ENCODE measurements around the gene ANGPTL2. TPM values are rescaled to one million over a fixed set of nuclear protein-coding genes. Genes with fewer than 3 reads are reported as not detected.
"Not testable (repeated sequence)": the region's sequence is repeated elsewhere in the genome, so short reads cannot be mapped to it uniquely, and the experiment has no call there.

ANGPTL2 gene
- total RNA-seq, 1 donor from 2014 or later = not detected

DNA sequence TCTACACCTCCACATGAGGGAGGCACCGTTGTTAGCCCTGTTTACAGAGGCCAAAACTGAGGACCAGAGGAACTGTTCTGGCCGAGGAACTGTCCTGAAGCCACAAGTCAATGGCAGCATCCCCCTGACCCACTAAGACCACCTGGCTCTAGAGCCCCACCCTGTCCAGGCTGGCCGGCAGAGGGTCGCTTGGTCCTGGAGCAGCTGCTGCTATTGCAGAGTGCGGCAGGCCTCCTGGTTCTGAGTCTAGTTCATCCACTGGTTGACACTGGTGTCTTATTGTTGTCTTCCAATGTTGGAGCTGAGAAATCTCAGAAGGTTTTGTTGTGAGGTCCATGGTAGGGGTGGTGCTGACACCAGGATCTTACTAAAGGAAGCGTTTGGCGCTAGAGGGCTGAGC lies 26.6 kb upstream of the ANGPTL2 start:
- intact Hi-C loops (cut with micrococcal nuclease) = no loop called here
- H3K4me3 Mint-ChIP-seq (ENCODE audit: low read depth) = no peak overlapping the region
- no peak overlapping the region for H3K27ac Mint-ChIP-seq
- H3K27me3 Mint-ChIP-seq (ENCODE audit: low read depth) = peaks cover 35% of the 10 kb centered on the region
- H3K36me3 Mint-ChIP-seq (ENCODE audit: low read depth) = no peaks in the 10 kb centered on the region
- no peaks in the 10 kb centered on the region for H3K9me3 Mint-ChIP-seq
- no peak for DNase-seq (ENCODE audit: low spot score)
- peaks cover 2% of the 10 kb centered on the region for H3K4me1 Mint-ChIP-seq (ENCODE audit: low read depth)

DNA sequence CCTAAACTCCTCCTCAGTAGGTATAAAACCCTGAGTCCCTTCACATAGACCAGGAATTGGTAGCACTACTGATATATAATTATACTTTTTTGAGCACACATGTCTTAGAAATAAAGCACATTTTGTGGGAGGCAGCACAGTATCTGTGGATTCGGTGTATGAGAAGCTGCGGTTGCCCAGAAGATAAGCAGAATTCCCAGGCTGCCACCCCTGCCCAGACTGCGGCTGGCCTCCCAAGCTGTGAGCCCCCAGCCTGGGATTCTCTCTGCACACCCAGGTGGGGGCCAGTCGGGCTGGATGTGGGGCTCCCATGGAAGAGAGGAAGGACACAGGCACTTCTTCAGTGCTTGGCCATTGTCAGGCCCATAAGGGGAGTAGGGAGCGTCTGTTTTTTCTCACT lies 25.6 kb upstream of the ANGPTL2 start:
- DNase-seq (ENCODE audit: low spot score) = no peak
- Mint-ChIP-seq H3K27ac (no peak overlapping the region), H3K27me3 (ENCODE audit: low read depth) (peaks cover 35% of the 10 kb centered on the region), H3K36me3 (ENCODE audit: low read depth) (no peaks in the 10 kb centered on the region), H3K4me3 (ENCODE audit: low read depth) (no peak overlapping the region), H3K9me3 (no peaks in the 10 kb centered on the region), H3K4me1 (ENCODE audit: low read depth) (no peaks in the 10 kb centered on the region)
- intact Hi-C loops (cut with micrococcal nuclease) = no loop called here

DNA sequence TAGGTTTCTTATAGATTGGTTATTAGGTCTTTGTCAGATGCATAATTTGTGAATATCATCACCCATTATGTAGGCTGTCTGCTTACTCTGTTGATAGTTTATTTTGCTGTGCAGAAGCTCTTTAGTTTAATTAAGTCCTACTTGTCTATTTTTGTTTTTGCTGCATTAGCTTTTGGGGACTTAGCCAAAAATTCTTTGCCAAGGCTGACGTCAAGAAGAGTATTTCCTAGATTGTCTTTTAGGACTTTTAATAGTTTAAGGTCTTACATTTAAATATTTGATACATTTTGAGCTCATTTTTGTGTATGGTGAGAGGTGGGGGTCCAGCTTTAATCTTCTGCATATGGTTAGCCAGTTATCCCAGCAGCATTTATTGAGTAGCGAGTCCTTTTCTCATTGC lies 24.8 kb upstream of the ANGPTL2 start:
- peaks cover 33% of the 10 kb centered on the region for H3K27me3 Mint-ChIP-seq (ENCODE audit: low read depth)
- DNase-seq (ENCODE audit: low spot score) = no peak
- H3K4me3 Mint-ChIP-seq (ENCODE audit: low read depth) = no peak overlapping the region
- no peak overlapping the region for H3K27ac Mint-ChIP-seq
- H3K36me3 Mint-ChIP-seq (ENCODE audit: low read depth) = no peaks in the 10 kb centered on the region
- no peaks in the 10 kb centered on the region for H3K9me3 Mint-ChIP-seq
- no peaks in the 10 kb centered on the region for H3K4me1 Mint-ChIP-seq (ENCODE audit: low read depth)
- intact Hi-C loops (cut with micrococcal nuclease) = no loop called here

DNA sequence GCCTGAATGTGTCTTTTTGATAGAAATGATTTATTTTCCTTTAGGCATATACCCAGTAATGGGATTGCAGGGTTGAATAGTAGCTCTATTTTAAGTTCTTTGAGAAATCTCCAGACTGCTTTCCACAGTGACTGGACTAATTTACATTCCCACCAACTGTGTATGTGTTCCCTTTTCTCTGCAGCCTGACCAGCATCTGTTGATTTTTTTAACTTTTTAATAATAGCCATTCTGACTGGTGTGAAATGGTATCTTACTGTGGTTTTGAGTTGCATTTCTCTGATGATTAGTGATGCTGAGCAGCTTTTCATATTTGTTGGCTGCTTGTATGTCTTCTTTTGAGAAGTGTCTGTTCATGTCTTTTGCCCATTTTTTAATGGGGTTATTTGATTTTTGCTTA lies 24.4 kb upstream of the ANGPTL2 start:
- intact Hi-C loops (cut with micrococcal nuclease); H3K27ac Mint-ChIP-seq; H3K4me3 Mint-ChIP-seq (ENCODE audit: low read depth); H3K9me3 Mint-ChIP-seq; DNase-seq (ENCODE audit: low spot score); H3K4me1 Mint-ChIP-seq (ENCODE audit: low read depth); H3K36me3 Mint-ChIP-seq (ENCODE audit: low read depth): not testable (repeated sequence)
- peaks cover 33% of the 10 kb centered on the region for H3K27me3 Mint-ChIP-seq (ENCODE audit: low read depth)

DNA sequence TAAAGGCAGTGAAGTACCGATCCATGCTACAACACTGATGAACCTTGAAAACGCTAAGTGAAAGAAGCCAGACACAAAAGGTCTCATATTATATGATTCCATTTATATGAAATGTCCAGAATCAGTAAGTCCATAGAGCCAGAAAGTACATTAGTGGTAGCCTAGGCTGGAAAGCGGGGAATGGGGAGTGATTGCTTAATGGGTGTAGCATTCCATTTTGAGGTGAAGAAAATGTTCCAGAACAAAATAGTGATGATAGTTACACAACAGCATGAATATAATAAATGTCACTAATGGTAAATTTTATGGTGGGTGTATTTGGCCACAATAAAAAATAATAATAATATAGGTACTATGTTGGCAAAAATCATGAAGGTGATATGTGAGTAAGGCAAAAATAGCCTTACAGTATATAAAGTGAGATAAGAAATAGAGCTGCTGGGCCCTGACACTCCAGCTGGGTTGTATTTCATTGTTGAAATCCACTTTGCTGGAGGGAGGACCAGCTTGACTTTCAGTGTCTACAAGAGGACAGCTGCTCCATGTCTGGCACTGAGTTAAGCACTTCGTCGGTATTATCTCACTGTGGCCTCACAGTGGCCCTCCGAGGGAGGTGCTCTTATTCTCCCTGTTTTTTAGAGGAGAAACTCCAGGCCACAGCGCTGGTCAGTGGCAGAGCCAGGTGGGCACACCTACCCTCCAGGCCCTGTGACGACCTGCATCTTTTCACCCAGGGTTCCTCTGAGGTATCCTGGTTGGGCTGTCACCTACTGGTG lies 22.4 kb upstream of the ANGPTL2 start:
- H3K36me3 Mint-ChIP-seq (ENCODE audit: low read depth) = no peaks in the 10 kb centered on the region
- intact Hi-C loops (cut with micrococcal nuclease) = no loop called here
- H3K27ac Mint-ChIP-seq = no peak overlapping the region

DNA sequence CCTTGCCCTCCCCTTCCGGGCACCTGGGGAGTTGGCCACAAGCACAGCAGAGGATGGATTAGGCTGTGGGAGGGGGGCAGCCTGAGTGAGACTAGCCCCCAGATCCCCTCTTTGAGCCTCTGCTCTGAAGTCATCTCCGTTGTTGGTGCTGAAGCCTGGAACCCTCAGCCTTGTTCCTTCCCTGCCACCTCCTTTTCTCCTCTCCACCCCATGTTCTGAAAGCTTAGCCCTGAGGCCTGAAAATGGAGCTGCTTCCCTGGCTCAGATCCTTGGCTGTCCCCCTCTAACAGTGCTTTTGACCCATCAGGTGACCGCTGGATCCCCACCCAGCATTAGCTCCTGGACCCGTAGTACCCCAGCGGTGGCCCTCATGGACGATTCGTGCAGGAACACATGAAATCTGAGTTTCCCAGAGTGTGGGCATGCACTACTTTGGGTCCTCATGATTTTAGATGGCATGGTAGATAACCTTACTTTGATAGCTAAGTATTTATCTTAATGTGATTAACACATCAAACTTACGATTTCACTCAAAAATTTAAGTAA lies 21.6 kb upstream of the ANGPTL2 start:
- no peaks in the 10 kb centered on the region for H3K36me3 Mint-ChIP-seq (ENCODE audit: low read depth)
- intact Hi-C loops (cut with micrococcal nuclease) = no loop called here
- no peak overlapping the region for H3K27ac Mint-ChIP-seq

More for the DNA sequence above, 22.4 kb upstream of the ANGPTL2 start:
- Mint-ChIP-seq H3K4me1 (ENCODE audit: low read depth) (no peaks in the 10 kb centered on the region), H3K9me3 (no peaks in the 10 kb centered on the region), H3K27me3 (ENCODE audit: low read depth) (peaks cover 27% of the 10 kb centered on the region), H3K4me3 (ENCODE audit: low read depth) (no peak overlapping the region)
- DNase-seq (ENCODE audit: low spot score) = no peak

GRCh38 chr9:127142931-127143464 lies 20.6 kb upstream of the ANGPTL2 start:
- Mint-ChIP-seq H3K36me3 (ENCODE audit: low read depth) (no peaks in the 10 kb centered on the region), H3K4me3 (ENCODE audit: low read depth) (no peak overlapping the region), H3K27ac (no peak overlapping the region), H3K27me3 (ENCODE audit: low read depth) (peaks cover 29% of the 10 kb centered on the region), H3K9me3 (no peaks in the 10 kb centered on the region), H3K4me1 (ENCODE audit: low read depth) (no peaks in the 10 kb centered on the region)
- intact Hi-C loops (cut with micrococcal nuclease) = no loop called here
- no peak for DNase-seq (ENCODE audit: low spot score)

More for the DNA sequence above, 21.6 kb upstream of the ANGPTL2 start:
- H3K27me3 Mint-ChIP-seq (ENCODE audit: low read depth) = peaks cover 27% of the 10 kb centered on the region
- H3K4me1 Mint-ChIP-seq (ENCODE audit: low read depth) = no peaks in the 10 kb centered on the region
- no peak for DNase-seq (ENCODE audit: low spot score)
- no peak overlapping the region for H3K4me3 Mint-ChIP-seq (ENCODE audit: low read depth)
- no peaks in the 10 kb centered on the region for H3K9me3 Mint-ChIP-seq

GRCh38 chr9:127142291-127142690 lies 19.9 kb upstream of the ANGPTL2 start:
- DNase-seq (ENCODE audit: low spot score) = no peak
- H3K4me3 Mint-ChIP-seq (ENCODE audit: low read depth) = no peak overlapping the region
- no peaks in the 10 kb centered on the region for H3K36me3 Mint-ChIP-seq (ENCODE audit: low read depth)
- peaks cover 29% of the 10 kb centered on the region for H3K27me3 Mint-ChIP-seq (ENCODE audit: low read depth)
- intact Hi-C loops (cut with micrococcal nuclease) = no loop called here
- H3K4me1 Mint-ChIP-seq (ENCODE audit: low read depth) = no peaks in the 10 kb centered on the region
- no peak overlapping the region for H3K27ac Mint-ChIP-seq
- no peaks in the 10 kb centered on the region for H3K9me3 Mint-ChIP-seq

DNA sequence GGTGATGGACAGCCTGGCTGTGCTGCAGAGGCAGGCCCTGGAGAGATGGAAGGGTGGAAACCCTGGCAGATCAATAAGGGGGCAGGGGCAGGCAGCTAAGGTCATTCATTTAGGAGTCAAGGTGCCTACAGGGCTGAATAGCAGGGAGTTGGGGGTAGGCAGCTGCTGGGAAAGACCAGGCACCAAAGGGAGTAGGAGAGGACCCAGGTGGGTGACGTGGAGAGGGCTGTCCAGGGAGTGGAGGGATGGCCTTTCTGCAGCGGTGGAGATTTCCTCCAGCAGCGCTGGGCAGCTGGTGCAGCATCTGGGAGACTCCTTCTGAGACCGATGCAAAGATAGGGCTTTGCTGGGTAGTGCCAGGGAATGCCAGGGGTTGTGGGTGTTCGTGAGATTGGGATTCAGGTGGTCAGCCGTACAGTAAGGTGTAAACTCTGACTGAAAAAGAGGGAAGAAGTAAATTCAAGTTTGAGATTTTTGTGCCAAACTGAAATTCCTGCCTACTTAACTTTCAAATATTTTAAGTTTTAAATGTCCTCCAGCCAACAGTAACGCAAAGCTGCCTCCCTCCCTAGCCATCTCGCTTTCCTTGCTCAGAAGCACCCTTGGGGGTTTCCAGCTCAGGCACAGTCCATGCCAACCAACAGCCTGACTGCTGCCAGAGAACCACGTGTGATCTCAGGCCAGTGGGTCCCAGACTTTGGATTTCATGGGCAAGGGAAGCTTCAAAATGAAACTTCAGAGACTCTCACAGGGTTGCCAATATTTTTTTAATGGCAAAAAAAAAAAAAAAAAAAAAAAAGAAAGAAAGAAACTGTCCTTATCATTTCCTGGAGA lies 18.6 kb upstream of the ANGPTL2 start:
- no peak overlapping the region for H3K27ac Mint-ChIP-seq
- no peaks in the 10 kb centered on the region for H3K9me3 Mint-ChIP-seq
- H3K4me3 Mint-ChIP-seq (ENCODE audit: low read depth) = no peak overlapping the region
- H3K36me3 Mint-ChIP-seq (ENCODE audit: low read depth) = no peaks in the 10 kb centered on the region
- intact Hi-C loops (cut with micrococcal nuclease) = no loop called here
- peaks cover 29% of the 10 kb centered on the region for H3K27me3 Mint-ChIP-seq (ENCODE audit: low read depth)
- no peak for DNase-seq (ENCODE audit: low spot score)
- H3K4me1 Mint-ChIP-seq (ENCODE audit: low read depth) = no peaks in the 10 kb centered on the region

GRCh38 chr9:127140181-127140580 lies 17.7 kb upstream of the ANGPTL2 start:
- H3K27me3 Mint-ChIP-seq (ENCODE audit: low read depth) = peaks cover 33% of the 10 kb centered on the region
- H3K36me3 Mint-ChIP-seq (ENCODE audit: low read depth) = no peaks in the 10 kb centered on the region
- intact Hi-C loops (cut with micrococcal nuclease) = no loop called here
- H3K27ac Mint-ChIP-seq = no peak overlapping the region
- H3K4me1 Mint-ChIP-seq (ENCODE audit: low read depth) = no peaks in the 10 kb centered on the region
- no peak for DNase-seq (ENCODE audit: low spot score)
- H3K4me3 Mint-ChIP-seq (ENCODE audit: low read depth) = no peak overlapping the region
- H3K9me3 Mint-ChIP-seq = no peaks in the 10 kb centered on the region

GRCh38 chr9:127139775-127140174 lies 17.3 kb upstream of the ANGPTL2 start:
- H3K9me3 Mint-ChIP-seq = no peaks in the 10 kb centered on the region
- H3K27me3 Mint-ChIP-seq (ENCODE audit: low read depth) = peaks cover 34% of the 10 kb centered on the region
- no peak overlapping the region for H3K4me3 Mint-ChIP-seq (ENCODE audit: low read depth)
- DNase-seq (ENCODE audit: low spot score) = no peak
- no peaks in the 10 kb centered on the region for H3K4me1 Mint-ChIP-seq (ENCODE audit: low read depth)
- intact Hi-C loops (cut with micrococcal nuclease) = no loop called here
- H3K27ac Mint-ChIP-seq = no peak overlapping the region
- H3K36me3 Mint-ChIP-seq (ENCODE audit: low read depth) = no peaks in the 10 kb centered on the region

DNA sequence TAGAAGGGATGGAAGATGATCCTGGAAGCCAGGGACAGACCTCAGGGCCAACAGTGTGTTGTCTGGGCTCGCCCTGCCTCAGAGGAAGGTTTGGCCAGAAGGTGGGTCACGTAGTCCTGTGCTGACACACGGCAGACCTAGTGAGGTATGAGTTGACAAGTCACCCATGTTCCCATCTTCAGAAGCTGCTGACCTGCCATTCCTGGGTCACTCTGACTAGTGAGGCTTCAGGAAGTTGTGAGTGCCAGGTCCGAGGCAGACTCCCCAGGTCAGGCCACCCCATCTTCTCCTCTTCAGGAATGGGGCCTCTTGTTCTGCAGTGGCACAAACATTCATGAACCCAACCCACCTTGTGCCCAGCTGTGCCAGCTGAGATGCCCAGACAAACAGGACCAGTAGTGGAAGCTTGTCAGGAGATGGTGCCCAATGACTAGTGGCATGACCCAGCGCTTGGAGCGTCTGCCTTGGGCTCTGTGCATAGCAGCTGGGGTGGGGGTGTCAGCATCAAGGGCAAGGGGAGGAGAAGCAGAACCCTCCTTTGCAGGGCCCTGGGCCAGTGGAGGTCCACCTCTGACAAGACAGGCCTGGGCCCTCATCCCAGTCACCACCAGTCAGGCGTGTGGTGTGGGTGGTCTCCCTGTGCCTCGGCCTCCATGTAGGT lies 16.8 kb upstream of the ANGPTL2 start:
- H3K4me3 Mint-ChIP-seq (ENCODE audit: low read depth) = no peak overlapping the region
- no peak for DNase-seq (ENCODE audit: low spot score)
- no peaks in the 10 kb centered on the region for H3K9me3 Mint-ChIP-seq
- H3K36me3 Mint-ChIP-seq (ENCODE audit: low read depth) = no peaks in the 10 kb centered on the region
- intact Hi-C loops (cut with micrococcal nuclease) = no loop called here
- H3K27me3 Mint-ChIP-seq (ENCODE audit: low read depth) = peaks cover 40% of the 10 kb centered on the region
- no peak overlapping the region for H3K27ac Mint-ChIP-seq
- H3K4me1 Mint-ChIP-seq (ENCODE audit: low read depth) = no peaks in the 10 kb centered on the region

Data from activated T-helper 2 cell treated with anti-CD3 and anti-CD28 coated beads, Interferon-gamma antibody, Interleukin-2, Interleukin-4, amounts not matched to agents 10 μg/mL and 5 μg/mL and 100 μg/mL, durations not matched to agents 14 hours and 24 hours and 36 hours (primary cell).